ENCODE data around the gene ZNF672.

DNA sequence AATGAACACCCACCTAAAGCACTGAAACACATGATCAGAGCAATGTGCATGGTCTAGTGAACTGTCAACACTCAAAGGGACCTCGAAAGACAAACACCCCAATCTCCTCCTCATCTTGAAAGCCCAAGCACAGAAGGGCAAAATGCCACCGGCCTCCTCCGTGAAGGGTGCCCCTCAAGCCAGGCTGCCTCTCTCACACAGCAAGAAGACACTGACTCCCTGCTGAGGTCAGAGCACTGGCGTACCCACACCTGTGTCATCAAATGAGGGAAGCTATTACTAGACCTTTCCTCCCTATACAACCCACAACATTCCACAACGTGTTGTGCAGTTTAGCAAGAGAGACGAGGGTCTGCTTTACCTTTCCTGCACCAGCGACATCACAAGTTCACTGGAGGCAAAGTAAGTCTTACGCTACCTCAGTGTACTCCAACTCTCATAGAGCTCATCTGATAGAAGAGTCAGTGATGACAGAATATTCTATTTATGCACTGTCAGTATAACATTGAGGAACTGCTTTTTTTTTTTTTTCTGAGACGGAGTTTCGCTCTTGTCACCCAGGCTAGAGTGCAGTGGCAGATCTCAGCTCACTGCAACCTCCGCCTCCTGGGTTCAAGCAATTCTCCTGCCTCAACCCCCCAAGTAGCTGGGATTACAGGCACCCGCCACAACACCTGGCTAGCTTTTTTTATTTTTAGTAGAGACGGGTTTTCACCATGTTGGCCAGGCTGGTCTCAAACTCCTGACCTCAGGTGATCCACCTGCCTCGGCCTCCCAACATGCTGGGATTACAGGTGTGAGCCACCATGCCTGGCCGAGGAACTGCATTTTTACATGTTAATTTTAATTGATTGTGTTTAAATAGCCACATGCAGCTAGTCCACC lies 15.6 kb upstream of the ZNF672 start:
- no peak for TF ChIP-seq POLR2A (IDR thresholded peaks at IDR 0.05; ENCODE audit: borderline replicate concordance, extremely low read depth, insufficient read depth, insufficient read length)
- TF ChIP-seq, protein P1, sequence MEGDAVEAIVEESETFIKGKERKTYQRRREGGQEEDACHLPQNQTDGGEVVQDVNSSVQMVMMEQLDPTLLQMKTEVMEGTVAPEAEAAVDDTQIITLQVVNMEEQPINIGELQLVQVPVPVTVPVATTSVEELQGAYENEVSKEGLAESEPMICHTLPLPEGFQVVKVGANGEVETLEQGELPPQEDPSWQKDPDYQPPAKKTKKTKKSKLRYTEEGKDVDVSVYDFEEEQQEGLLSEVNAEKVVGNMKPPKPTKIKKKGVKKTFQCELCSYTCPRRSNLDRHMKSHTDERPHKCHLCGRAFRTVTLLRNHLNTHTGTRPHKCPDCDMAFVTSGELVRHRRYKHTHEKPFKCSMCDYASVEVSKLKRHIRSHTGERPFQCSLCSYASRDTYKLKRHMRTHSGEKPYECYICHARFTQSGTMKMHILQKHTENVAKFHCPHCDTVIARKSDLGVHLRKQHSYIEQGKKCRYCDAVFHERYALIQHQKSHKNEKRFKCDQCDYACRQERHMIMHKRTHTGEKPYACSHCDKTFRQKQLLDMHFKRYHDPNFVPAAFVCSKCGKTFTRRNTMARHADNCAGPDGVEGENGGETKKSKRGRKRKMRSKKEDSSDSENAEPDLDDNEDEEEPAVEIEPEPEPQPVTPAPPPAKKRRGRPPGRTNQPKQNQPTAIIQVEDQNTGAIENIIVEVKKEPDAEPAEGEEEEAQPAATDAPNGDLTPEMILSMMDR (IDR thresholded peaks at IDR 0.05 in 2 of 3, conservative IDR thresholded peaks at IDR 0.05 in 1 of 3; ENCODE audit: borderline replicate concordance in 1 of 3, insufficient read depth in 1 of 3, low read depth in 2 of 3, low read length in 2 of 3), result no peak
- TF ChIP-seq, protein P2, sequence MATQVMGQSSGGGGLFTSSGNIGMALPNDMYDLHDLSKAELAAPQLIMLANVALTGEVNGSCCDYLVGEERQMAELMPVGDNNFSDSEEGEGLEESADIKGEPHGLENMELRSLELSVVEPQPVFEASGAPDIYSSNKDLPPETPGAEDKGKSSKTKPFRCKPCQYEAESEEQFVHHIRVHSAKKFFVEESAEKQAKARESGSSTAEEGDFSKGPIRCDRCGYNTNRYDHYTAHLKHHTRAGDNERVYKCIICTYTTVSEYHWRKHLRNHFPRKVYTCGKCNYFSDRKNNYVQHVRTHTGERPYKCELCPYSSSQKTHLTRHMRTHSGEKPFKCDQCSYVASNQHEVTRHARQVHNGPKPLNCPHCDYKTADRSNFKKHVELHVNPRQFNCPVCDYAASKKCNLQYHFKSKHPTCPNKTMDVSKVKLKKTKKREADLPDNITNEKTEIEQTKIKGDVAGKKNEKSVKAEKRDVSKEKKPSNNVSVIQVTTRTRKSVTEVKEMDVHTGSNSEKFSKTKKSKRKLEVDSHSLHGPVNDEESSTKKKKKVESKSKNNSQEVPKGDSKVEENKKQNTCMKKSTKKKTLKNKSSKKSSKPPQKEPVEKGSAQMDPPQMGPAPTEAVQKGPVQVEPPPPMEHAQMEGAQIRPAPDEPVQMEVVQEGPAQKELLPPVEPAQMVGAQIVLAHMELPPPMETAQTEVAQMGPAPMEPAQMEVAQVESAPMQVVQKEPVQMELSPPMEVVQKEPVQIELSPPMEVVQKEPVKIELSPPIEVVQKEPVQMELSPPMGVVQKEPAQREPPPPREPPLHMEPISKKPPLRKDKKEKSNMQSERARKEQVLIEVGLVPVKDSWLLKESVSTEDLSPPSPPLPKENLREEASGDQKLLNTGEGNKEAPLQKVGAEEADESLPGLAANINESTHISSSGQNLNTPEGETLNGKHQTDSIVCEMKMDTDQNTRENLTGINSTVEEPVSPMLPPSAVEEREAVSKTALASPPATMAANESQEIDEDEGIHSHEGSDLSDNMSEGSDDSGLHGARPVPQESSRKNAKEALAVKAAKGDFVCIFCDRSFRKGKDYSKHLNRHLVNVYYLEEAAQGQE (IDR thresholded peaks at IDR 0.05; ENCODE audit: low read depth), result no peak
- no peak for TF ChIP-seq RAD21 (IDR thresholded peaks at IDR 0.05; ENCODE audit: low read depth)
- TF ChIP-seq, protein P3, sequence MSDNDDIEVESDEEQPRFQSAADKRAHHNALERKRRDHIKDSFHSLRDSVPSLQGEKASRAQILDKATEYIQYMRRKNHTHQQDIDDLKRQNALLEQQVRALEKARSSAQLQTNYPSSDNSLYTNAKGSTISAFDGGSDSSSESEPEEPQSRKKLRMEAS (IDR thresholded peaks at IDR 0.05), result no peak
- TF ChIP-seq EZH2phosphoT487 (IDR thresholded peaks at IDR 0.05; ENCODE audit: borderline replicate concordance), result no peak
- no peak for TF ChIP-seq TCF7L2 (IDR thresholded peaks at IDR 0.05; ENCODE audit: borderline replicate concordance, extremely low read depth, insufficient read depth, insufficient read length)
- TF ChIP-seq, protein P4, sequence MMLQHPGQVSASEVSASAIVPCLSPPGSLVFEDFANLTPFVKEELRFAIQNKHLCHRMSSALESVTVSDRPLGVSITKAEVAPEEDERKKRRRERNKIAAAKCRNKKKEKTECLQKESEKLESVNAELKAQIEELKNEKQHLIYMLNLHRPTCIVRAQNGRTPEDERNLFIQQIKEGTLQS (IDR thresholded peaks at IDR 0.05), result no peak
- TF ChIP-seq POLR2AphosphoS5 (IDR thresholded peaks at IDR 0.05; ENCODE audit: low read depth, low read length), result no peak
- no peak for TF ChIP-seq EZH2 (IDR thresholded peaks at IDR 0.05)
- no peak for TF ChIP-seq ZFX (IDR thresholded peaks at IDR 0.05)
